DND-41 (cell line): ENCODE results near the gene KCNQ1OT1.

ENCODE experiments used
- EZH2 ChIP-seq: IDR thresholded peaks from 3 replicates; pipeline ENCODE4 v1.6.1; 2012; ENCODE audit warnings: borderline replicate concordance, low read depth, mild to moderate bottlenecking, moderate library complexity, low read length, inconsistent platforms; ENCODE audit not compliant: severe bottlenecking
- TF ChIP-seq, protein P1 (sequence below): IDR thresholded peaks from 2 replicates; pipeline ENCODE4 v1.5.1; 2012; ENCODE audit warnings: borderline replicate concordance, low read length, moderate library complexity, mild to moderate bottlenecking; ENCODE audit not compliant: poor library complexity, severe bottlenecking; ENCODE audit errors: extremely low read depth

DNA sequence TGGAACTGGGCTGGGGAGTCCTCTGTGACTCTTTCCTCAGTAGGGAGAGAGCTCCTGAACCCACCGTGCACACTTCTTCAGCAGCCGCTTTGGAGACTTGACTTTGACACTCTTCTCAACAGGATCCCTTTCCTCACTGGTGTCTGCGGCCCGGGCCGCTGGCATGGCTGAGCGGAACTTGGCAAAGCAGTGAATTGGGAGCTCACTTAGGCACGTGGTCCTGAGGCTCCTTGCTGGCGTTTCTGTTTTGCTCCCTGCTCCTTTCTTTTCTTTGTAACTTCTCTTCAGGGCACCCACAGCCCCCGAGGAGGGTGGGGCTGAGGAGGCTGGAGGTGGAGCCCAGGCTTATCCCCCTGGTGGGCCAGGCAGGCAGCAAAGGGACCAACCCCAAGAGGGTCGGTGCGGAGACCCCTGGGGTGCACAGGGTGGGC lies 8.4 kb upstream of the KCNQ1OT1 start:
- TF ChIP-seq, protein P1, sequence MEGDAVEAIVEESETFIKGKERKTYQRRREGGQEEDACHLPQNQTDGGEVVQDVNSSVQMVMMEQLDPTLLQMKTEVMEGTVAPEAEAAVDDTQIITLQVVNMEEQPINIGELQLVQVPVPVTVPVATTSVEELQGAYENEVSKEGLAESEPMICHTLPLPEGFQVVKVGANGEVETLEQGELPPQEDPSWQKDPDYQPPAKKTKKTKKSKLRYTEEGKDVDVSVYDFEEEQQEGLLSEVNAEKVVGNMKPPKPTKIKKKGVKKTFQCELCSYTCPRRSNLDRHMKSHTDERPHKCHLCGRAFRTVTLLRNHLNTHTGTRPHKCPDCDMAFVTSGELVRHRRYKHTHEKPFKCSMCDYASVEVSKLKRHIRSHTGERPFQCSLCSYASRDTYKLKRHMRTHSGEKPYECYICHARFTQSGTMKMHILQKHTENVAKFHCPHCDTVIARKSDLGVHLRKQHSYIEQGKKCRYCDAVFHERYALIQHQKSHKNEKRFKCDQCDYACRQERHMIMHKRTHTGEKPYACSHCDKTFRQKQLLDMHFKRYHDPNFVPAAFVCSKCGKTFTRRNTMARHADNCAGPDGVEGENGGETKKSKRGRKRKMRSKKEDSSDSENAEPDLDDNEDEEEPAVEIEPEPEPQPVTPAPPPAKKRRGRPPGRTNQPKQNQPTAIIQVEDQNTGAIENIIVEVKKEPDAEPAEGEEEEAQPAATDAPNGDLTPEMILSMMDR = no peak
- no peak for TF ChIP-seq EZH2
